ENCODE data around the gene CHKB. TPM values are rescaled to one million over a fixed set of nuclear protein-coding genes. Genes with fewer than 3 reads are reported as not detected.
A peak's percentile ranks its signal among the peaks of the same experiment; 100 is the strongest.

CHKB gene
- total RNA-seq, 1 experiment from 2014 or later: 55.1 TPM

GRCh38 chr22:50627642-50628542 is 45.2 kb upstream of the CHKB start, which contains the start of gene ARSA:
Gene ARSA, minus strand, starts transcription at chr22:50628152. Its CDS starts 373 bp downstream, at chr22:50627779.
- TSS peak; percentile 64 for BruUV-seq (replicated peaks)
- RAD21 ChIA-PET (ENCODE audit: low non-redundant PET in 1 of 2, low total read pairs in 2 of 2, uncharacterized antibody in 2 of 2, unreplicated experiment in 2 of 2): no interaction called here
- no peaks in the 10 kb centered on the region for H3K9me3 ChIP-seq (ENCODE audit: control insufficient read depth in 1 of 2, insufficient read depth in 1 of 2, low read depth in 1 of 2, low read length in 2 of 2)
- H3K4me1 ChIP-seq (ENCODE audit: control insufficient read depth in 1 of 2, insufficient read depth in 2 of 2, low read length in 2 of 2): peaks cover 10 to 34% of the 10 kb centered on the region in 2 experiments; a peak in 3 of 4 replicates
- CTCF ChIA-PET: interaction anchor here (0.9 to 1.0 kb wide), 2 partner anchors 14 to 102 kb away, joined by 3 read pairs; no protein-coding TSS in a partner anchor
- H4K20me1 ChIP-seq (ENCODE audit: insufficient read depth): no peaks in the 10 kb centered on the region
- no peaks in the 10 kb centered on the region for H3K36me3 ChIP-seq (ENCODE audit: control insufficient read depth in 1 of 2, insufficient read depth in 2 of 2, low read length in 2 of 2)
- TF ChIP-seq SRF (IDR thresholded peaks at IDR 0.05; ENCODE audit: low read depth): no peak
- no peak; the same call in 1 of the 2 replicates for TF ChIP-seq MAX (IDR thresholded peaks at IDR 0.05)
- TF ChIP-seq CTCF (IDR thresholded peaks at IDR 0.05 in 2 of 3, conservative IDR thresholded peaks at IDR 0.05 in 1 of 3; ENCODE audit: borderline replicate concordance in 1 of 3, insufficient read depth in 1 of 3, low read depth in 2 of 3, low read length in 2 of 3): peak in 2 of 3 experiments; percentile 15 to 23; a peak in 1 of 6 replicates
- peak; percentile 33 for TF ChIP-seq RAD21 (IDR thresholded peaks at IDR 0.05; ENCODE audit: low read depth)
- peak; percentile 90 for TF ChIP-seq POLR2AphosphoS5 (IDR thresholded peaks at IDR 0.05; ENCODE audit: low read depth, low read length)
- no peak for TF ChIP-seq ZNF274 (IDR thresholded peaks at IDR 0.05; ENCODE audit: low read depth, low read length)
- peak; percentile 60 for TF ChIP-seq POLR2A (IDR thresholded peaks at IDR 0.05; ENCODE audit: borderline replicate concordance, extremely low read depth, insufficient read depth, insufficient read length)
- no peaks in the 10 kb centered on the region for H3K79me2 ChIP-seq (ENCODE audit: insufficient read depth, low read length)
- POLR2A ChIA-PET: interaction anchor here (1.0 kb wide), 1 partner anchor 64 kb away, joined by 3 read pairs; no protein-coding TSS in a partner anchor
- ATAC-seq (peak; percentile 82), DNase-seq (ENCODE audit: low read depth, low spot score) (no peak)
- peak within 1 kb of the TSS; percentile 99 for H3K4me2 ChIP-seq (ENCODE audit: low read length)
- H3K9me2 ChIP-seq (ENCODE audit: insufficient read depth): no peaks in the 10 kb centered on the region
- H3K4me3 ChIP-seq (replicated peaks in 1 of 2; ENCODE audit: low read depth in 1 of 2, low read length in 2 of 2): peak within 1 kb of the TSS; percentile 71 to 88
- peak within 1 kb of the TSS; percentile 76 for H3K9ac ChIP-seq (ENCODE audit: low read length)
- no peaks in the 10 kb centered on the region for H3K27me3 ChIP-seq (ENCODE audit: insufficient read depth, low read length)
- intact Hi-C loops (cut with micrococcal nuclease): loop anchor here (2.0 kb wide), 1 partner anchor 63 kb away; no protein-coding TSS in a partner anchor
- H2AFZ ChIP-seq (ENCODE audit: low read depth, low read length, poor library complexity, severe bottlenecking): peak within 1 kb of the TSS; percentile 58
- peak within 1 kb of the TSS; percentile 61 for H3K27ac ChIP-seq (ENCODE audit: low read depth, low read length)
